ENCODE measurements around the gene IQCF2.
A peak's percentile ranks its signal among the peaks of the same experiment; 100 is the strongest.

IQCF2 gene

DNA sequence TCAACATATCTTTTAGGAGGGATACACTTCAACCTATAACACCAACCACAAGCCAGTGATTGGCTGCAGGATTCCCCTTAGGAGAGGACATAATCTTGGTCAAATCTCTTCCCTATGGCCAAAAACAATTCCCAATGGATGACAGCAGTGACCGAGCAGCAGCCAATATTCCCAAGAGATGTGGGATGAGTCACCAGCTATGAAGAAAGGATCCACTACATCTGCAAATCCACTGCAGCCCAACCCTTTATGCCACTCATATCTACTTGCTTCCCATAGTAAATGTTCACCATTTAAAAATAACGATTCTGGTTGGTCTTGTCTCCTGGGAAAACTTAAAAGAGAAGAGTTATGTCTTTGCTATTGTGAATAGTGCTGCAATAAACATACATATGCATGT lies 18.5 kb downstream of the IQCF2 start:
- DNase-seq: no peak

DNA sequence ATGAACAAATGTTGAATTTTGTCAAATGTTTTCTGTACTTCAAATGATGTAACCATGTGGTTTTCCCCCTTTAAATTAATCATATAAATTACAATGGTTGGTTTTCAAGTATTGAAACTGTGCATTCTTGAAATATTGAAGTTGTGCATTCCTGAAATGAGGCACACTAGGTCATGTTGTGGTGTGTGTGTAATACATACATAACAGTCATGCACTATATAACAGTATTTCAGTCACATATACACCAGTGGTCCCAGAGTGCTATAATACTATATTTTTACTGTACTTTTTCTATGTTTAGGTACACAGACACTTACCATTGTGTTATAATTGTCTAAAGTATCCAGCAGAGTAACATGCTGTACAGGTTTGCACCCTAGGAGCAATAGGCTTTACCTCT lies 25.0 kb downstream of the IQCF2 start:
- no peak for DNase-seq

DNA sequence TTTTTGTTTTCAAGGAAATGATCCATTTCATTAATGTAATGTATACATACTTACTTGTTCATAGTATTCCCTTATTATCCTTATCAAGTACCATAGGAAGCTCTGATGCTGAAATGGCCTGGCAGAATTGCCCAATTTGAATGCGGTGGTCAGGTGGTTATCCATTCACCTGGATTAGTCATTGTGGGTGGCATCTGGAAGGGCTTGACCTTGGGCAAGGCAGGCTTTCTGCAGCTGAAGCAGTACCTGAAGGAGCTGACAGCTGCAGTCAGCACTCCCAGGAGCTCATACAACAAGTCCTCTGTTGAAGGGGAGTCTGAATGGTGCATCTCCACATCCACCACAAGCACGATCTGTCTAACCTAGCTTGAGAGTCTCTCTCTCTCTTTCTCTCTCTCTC lies 26.2 kb downstream of the IQCF2 start:
- DNase-seq: no peak

DNA sequence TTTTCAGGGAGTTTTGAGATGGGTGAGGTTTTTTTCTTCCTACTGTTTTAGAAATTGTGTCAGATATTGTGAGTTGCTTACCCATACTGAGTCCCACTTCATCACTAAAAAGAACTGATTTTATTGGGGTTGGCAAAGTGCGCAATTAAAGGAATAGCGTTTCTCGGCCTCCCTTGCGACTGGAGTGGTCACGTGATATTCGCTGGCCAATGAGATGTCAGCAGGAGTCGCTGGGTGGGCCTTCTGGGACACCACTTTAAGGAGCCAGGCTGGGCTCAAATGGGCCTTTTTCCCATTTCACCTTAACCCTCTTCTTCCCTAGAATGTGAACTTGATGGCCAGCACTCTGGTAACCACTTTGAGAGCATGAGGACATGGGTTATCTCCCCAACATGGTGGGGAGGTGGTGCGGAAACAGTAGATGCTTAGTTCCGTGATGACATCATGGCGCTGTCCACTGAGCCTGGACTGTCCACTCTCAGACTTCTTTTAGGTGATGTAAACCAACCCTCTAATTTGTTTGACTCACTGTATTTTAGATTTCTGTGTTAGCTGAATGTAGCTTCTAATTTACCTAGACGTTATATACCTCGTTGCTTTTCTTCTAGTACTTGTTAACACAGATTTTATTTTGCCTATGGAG lies 27.2 kb downstream of the IQCF2 start:
- no peak for DNase-seq

DNA sequence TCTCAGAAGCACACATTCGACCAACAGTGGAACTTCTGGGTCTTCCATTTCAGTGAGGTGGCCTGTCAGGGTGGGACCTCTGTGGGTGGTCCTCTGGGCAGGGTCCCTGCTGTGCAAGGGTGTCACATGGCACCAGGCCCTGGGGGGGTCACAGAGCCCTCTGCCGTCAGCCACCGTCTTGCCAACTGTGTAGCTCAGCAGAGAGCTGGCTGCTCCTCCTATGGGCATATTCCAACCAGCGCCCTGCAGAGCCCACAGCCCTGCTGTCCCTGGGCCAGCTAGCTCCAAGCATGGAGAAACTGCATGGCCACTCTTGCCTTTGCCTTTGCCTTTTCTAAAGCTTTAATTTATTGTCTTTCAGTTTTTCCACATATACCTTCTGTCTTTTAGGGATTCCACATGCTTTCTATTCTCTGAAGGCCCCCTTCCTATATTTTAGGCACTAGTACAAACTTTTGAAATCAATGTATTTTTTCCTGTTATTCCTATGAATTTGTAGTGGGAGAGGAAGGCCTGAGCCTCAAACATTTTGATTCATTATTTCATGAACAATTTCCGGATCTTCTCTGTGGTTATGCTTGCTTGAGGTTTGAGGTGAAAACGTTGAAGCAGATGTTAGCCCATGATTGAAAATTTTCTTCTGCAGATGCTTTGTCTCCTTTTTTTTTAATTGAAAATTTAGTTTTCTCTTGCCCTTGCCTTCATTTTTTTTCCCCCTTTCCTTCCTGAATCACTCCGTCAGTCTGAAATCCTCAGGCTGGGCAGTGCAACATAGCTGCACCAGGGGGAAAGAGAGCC lies 30.0 kb downstream of the IQCF2 start:
- no peak for DNase-seq

DNA sequence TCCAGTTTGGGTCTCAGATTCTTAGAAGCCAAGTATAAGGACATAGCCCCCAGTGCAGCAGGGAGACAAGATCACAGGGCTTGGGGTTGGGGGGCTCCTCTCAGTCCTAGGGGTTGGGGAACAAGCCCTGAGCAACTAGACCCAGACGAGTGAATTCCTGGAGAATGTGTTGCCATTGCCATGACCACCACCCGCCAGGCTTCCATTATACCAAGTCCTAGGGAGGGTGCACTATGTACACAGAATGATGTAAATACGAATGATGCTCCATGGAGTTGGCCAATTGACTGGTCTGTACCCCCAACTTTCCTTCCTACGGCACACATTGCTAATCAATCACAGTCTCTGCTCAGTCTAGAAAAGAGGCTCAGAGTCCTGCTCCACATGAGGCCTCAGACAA lies 33.0 kb downstream of the IQCF2 start:
- DNase-seq: no peak

DNA sequence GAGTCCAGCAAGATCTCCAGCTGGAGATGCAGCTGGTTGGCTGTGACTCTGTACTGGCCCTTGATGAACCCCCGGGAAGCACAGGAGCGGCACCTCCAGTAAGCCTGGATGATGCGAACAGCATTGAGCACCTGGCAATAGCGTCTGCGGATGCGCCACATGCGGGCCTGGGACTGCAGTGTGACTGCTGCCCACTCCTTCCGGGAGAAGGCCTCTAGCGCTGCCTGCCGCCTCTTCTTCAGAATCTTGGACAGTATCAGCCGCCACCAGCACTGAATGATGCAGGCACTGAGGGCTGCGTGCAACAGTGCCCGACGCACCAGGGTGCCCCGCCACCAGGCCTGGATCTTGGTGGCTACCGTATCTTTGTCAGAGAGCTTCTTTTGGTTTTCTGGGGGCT lies 33.5 kb downstream of the IQCF2 start:
- DNase-seq: no peak

DNA sequence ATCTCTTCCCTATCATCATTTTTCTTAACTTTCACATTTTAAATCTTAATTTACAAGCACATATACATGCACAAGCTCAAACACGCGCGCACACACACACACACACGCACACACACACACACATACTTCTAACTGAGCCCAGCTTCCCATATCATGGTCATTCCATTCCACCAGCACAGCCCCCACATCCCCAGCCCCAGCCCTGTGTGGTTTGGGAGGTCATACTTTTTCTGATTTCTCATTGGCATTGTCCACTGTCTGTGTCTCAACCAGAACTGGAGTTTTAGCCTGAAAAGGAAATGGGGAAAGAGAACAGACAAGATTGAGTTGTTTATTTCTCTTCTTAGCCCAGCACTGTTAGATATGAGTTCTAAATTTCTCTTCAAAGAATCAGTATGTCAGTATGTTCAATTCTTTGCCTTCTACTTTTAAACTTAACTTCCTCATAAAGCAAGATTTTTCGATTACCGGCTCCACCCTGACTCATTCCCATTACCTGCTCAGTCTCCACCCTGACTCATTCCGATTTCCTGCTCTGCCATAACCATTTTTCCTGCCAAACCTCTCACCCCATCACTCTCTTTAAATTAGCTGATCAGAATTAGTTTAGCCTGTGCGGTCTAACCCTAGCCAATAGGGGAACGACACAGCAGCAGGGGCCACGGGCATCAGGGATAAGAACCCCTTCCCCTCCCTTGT lies 35.3 kb downstream of the IQCF2 start:
- no peak for DNase-seq

DNA sequence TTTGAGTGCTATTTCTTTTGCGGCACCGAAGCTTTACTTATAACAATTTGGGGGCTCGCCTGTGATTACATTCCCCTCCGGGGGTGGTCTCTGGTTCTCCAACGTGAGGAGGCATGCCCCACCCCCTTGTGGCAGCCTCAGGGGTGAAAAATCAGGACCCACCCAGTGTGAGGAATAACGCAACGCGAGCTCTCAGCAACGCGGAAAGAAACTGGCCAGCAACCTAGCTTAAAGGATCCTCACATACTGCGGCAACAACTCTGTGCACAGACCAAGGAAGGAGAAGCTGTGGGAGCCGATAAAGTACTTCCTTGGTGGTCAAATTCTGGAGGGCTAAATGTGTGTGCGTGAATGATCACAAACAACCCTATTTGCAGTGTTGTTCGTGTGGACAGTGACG lies 36.0 kb downstream of the IQCF2 start:
- DNase-seq: no peak

DNA sequence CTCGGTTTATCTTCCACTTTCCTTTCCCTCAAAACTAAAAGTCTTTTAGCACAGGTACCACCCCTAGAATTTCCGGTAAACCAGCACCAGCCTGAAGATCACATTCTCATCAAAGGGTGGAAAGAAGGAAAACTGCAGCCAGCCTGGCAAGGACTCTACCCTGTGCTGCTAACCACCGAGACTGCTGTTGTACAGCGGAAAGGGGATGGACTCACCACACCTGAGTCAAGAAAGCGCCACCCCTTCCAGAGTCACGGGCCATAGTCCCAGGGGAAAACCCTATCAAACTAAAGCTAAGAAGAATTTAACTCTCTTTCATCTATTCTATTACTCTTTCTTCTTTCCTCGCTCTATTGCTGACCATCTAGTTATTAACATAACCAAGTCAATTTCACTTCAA lies 38.6 kb downstream of the IQCF2 start:
- DNase-seq: peak; percentile 27

DNA sequence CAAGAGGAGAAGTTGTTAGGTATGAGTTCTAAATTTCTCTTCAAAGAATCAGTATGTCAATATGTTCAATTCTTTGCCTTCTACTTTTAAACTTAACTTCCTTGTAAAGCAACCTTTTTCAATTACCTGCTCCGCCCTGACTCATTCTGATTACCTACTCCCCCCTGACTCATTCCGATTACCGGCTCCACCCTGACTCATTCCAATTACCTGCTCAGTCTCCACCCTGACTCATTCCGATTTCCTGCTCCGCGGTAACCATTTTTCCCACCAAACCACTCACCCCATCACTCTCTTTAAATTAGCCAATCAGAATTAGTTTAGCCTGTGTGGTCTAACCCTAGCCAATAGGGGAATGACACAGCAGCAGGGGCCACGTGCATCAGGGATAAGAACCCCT lies 40.9 kb downstream of the IQCF2 start:
- peak; percentile 92 for DNase-seq

DNA sequence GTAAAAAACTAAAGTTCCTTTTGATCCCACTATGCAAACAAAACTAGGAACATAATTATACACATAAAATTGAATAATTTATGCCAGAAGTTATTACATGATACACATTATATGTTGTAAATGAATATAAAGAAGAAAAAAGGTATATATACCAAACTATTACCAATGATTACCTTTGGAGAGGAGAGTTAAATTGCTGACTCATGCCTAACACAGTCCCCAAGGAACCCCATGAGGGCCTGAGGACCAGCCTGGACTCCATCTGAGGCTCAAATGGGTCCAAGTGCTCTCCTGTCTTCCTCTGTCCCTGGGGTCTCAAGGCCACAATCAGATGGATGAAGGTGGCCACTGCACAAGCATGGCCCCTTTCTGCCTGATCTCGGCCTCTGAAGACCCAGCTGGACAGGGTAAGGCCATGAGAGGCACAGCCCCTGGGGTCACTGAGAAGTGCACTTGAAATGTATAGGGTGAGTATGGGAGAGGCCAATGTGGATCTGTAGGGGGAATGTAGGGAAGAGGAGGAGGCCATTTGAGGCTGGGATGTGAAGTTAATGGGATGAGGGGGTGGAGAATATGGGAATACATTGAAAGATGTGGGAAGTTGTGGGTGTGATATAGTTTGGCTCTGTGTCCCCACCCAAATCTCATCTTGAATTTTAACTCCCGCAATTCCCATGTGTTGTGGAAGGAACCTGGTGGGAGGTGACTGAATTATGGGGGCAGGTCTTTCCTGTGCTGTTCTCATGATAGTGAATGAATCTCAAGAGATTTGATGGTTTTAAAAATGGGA lies 42.8 kb downstream of the IQCF2 start:
- DNase-seq: no peak

DNA sequence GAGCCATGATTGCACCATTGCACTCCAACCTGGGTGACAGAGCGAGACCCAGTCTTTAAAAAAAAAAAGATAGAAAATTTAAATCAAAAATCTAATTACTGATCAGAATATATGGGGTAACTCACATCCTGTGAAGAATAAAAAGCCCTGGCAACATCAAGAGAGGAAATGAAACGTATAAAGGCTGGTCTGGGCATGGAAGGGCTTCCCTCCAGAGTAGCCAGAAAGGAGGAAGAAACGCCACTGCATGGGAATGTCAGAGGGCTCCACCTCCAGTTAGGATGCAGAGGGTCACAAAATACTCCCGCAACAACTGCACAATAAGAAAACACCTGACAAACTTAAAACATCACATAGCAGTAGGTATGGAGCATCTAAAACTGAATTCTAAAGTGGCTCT lies 46.6 kb downstream of the IQCF2 start:
- no peak for DNase-seq

All from activated CD4-positive, alpha-beta T cell treated with anti-CD3 and anti-CD28 coated beads, Interleukin-2, Interleukin-6, amounts not matched to agents 100 ng/mL and 50 ng/mL, durations not matched to agents 16 hours and 8 hours (primary cell).